CD4-positive, alpha-beta T cell treated with Interleukin-4 for 4 hours (primary cell): ENCODE results near the gene PTPMT1.

Experiments
- DNase-seq: peaks from one replicate; pipeline ENCODE4 v3.0.0-alpha.2; 2020

Gene PTPMT1

DNA sequence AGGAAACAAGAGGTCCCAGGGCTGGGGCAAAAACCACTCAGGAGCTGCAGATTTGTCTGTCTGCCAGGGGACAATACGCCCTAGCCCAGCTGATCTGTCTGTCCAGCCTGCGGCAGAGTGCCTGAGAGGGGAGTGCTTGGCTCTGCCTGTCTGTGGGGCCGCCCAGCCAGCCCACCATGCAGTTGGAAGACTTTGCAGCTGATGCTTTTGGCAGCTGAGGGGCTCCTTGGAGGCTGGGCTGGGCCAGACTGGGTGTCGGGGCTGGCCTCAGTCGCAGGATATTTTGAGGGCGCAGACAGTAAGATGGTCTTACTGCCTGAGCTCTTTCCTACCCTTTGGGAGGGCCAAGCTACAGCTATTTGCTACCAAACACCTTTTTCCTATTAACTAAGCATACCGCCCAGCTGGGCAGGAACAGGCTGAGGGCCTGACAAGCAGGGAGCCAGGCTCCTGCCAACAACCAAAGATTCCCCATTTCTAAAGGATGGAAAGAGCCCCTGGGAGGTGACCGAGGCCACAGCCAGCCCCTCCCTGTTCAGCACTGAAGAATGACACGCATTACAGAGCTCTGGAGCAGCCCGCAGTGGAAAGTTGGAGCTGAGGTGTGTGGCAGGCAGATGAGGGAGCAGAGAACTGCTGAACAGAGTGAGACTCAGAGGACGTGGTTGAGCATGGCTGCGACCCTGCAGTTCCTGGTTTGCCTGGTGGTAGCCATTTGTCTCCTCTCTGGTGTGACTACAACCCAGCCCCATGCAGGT, 20.9 kb downstream of the PTPMT1 start, which contains the start of gene FAM180B:
FAM180B (plus strand) TSS at position 581 of the 758 bp plus-strand sequence; CDS start at position 672, 91 bp downstream.
- no peak for DNase-seq

DNA sequence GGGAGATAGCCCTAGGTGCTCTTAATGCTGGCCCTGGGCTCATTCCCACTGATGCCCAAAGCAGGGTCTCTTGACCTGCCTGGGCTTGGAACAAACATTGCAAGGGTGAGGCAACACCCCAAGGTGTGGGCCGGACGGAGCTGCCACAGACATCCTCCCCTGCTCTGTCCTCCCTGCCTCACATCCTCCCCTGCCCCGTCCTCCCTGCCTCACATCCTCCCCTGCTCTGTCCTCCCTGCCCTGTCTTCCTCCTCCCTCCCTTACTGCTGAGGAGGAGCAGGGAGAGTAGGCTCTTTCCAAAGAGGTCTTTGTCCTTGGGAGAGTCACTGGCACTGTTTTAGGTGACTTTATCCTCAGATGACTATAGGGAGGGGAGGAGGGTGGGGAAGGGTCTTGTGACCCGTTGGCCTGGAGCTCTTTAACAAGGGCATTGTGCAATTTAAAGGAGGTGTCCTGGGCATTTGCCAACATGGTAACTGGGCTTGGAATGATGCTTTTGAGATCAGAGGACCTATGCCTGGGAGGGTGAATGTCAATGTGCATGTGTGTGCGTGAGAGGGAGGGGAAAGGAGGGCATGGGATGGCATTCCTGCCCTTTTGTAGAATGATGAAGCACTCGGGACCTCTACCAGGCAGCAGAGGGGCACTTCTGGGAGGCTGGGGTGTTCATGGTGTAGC, 21.8 kb downstream of the PTPMT1 start:
- no peak for DNase-seq

DNA sequence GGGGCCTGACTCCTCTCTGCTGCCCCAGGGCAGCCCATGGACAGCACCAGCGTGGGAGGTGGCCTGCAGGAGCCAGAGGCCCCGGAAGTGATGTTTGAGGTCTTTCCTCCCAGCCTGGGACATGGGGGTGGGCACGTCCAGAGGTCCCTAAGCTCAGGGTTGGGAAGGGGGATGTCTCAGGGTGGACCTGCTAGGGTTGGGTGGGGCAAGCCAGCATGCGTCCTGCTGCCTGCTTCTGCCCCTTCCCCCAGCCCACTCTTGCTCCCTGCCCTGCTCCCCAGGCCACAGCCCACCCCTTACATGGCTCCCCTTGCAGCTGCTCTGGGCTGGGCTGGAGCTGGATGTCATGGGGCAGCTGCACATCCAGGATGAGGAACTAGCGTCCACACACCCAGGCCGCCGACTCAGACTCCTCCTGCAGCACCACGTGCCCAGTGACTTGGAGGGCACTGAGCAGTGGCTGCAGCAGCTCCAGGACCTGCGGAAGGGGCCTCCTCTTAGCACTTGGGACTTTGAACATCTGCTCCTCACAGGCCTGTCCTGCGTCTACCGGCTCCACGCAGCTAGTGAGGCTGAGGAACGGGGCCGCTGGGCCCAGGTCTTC, 22.4 kb downstream of the PTPMT1 start:
- DNase-seq = peak; percentile 10

DNA sequence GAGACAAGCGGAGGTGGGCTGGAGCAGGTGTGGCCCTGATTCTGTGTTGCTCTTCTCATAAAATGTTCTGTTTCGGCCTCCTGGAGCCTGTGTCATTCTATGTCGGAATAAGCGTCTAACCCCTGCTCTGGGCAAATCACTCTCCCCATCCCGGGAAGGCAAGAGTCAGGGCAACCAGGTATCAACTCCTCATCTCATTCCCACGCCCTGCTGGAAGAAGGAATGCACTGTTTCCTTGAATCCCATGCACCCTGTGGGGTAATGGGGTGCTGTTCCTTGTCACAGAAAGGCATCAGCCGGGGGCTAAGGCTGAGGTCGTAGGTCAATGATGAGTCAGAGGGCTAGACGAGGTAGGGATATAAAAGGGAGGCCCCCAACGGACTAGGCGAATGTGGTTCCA, 23.7 kb downstream of the PTPMT1 start:
- no peak for DNase-seq

DNA sequence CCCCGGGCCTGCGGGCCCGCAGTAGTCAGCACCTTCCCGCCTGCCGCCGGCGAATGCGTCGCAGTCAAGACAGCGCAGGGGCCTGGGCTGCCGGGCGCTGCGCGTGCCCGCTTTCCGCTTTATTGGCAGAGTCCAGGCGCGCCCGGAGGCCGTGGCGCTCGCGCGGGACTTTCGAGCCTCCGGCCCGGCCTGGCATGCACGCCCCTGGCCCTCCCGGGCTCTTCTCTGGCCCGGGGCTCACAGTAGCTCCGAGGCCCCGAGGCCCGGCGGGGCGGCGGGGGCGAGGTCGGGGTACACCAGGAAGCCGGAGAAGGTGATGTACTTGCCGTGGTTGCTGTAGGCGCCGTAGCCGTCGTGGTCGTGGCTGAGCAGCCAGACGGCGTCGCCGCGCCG, 24.2 kb downstream of the PTPMT1 start:
- no peak for DNase-seq

DNA sequence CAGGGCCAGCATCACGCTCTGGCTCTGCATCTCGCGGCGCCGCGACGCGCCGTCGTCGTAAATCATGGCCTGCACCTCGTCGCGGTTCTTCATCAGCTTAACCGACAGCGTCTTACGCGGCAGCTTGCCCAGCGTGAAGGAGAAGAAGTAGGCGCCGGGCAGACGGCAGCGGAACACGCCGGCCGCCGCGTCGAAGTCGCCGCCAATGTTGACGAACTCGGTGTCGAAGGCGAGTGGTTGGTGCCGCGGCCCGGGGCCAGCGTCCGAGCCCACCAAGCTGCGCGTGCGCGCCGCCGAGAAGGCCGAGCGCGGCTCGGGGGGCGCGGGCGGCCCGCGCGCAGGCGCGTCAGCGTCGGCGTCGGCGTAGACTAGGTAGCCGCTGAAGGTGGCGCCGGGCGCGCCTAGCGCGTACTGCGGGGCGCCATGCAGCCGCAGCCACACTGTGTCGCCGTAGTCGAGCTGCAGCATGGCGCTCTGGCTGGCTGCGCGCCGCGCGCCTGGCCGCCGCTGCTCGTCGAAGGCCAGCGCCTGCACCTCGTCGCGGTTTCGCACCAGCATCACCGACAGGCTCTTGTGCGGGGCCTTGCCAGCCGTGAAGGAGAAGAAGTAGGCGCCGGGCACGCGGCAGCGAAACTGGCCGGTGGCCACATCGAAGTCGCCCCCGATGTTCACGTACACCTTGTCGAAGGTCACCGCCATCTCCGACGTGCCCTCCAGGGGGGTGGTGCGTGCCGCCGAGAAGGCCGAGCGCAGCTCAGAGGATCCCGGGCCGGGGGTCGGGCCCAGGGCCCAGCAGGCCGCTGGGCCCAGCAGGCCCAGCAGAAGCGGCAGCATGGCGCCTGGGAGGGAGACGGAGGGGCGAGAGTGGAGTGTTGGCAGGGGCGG, 24.8 kb downstream of the PTPMT1 start:
- no peak for DNase-seq

DNA sequence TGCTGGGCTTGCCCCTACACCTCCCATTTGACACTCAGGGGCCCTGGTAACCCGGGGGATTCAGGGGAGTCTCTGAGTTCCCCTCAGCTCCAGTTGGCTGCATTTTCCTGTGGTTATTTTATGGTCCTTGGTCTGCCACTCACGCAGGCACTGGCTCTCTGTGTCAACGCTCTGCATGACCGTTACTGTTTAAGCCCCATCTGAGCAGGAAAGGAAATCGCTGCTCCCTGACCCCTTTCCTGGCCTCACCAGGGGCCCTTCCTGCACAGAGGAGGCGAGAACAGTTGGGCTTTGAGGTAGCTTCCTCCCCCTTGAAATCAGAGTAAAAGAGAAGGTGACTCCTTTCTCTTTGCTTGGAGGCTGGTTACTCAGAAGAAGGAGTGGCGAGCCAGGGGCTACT, 26.4 kb downstream of the PTPMT1 start:
- no peak for DNase-seq

DNA sequence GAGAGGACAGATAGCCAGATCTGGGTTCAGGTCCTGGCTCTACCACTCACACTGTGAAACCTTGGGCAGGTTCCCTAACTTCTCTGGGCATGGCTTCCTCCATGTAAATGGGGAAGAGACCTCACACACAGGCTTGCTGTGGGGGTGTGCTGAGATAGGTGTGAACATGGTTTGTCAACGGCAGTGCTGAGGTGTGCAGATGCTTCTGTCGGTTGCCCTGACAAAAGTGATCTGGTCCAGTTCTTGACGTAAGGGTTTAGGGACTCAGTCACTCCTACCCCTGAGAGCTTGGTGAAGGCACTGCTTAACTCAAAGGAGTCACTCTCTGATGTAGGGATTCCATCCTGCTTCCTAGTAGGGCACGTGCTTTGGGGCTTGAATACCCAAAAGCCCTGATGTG, 26.9 kb downstream of the PTPMT1 start:
- no peak for DNase-seq

DNA sequence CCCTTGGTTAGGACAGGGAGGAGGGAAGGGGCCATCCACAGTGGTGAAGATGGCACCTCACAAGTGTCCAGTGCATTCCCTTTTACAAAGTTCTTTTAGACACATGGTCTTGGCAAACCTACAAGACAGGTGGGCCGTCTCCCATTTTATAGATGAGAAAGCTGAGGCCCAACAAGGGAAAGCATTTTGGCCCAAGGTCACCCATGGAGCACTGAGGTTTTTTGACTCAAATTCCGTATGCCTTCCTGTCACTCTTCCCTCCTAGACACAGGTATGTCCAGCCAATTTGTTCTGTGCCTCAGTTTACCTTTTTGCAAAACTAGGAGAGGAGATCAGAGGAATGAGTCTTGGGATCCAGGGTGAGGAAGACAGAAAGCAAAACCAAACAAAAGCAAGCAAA, 27.6 kb downstream of the PTPMT1 start:
- DNase-seq = no peak

DNA sequence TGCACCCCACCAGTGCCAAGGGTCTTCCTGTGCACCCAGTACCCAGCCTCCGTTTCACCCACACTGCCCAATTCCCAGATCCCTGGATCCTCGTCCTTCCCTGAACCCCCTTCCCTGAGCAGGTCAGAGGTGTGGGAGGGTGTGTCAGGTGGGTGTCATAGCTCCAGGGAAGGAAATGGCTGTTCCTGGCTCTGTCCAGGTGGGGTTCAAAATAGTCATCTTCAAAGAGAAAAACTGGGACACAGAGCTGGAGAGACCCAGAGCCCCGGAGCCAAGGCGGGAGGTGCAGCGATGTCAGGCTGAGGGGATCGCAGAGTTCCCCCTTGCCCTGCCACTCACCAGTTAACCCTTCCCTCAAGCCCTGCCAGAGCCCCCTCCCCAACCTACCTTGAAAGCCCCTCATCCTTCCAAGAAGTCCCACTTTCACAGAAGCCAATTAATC, 28.1 kb downstream of the PTPMT1 start:
- DNase-seq = no peak

DNA sequence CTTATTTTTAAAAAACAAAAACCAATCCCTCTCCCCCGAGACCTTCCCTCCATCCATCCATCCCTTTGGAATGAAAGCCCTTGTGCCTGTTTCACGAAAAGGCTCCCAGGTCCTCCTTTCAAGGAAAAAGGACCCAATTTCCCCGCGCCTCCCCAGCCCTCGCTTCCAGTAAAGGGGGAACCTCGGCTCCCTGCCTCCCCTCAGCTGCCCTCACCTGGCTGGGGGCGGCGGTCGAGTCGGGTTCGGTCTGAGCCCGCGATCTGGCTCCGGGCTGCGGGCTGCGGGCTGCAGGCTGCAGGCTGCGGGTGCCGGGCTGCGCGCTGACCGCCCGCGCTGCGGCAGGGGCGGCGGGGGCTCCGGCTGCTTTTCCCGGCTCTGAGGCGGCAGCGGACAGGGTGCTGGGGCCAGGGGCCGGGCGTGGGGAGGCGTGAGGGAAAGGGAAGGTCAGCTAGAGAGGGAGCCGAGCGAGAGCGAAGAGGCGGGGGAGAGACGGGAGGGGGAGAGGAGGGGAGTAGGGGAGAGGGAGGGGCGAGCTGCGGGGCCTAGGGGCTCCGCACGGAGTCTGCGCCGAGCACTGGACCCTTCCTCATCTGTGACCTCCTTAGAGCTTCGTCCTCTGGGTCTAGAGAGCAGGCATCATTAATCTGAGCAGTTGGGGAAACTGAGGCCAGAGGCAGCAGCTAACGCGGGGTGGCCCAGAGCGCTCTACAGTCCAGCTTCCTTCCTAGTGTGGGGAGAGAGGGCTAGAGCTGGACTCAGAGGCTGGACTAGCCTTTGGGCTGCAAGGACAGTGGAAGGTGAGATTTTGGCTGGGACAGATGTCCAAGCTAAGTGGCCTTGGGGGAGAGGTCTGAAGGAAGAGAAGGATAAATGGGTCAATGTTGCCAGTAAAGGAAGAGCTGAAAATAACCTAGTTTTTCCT, 28.8 kb downstream of the PTPMT1 start, which contains the start of gene C1QTNF4:
C1QTNF4 (minus strand) TSS at position 478 of the 922 bp plus-strand sequence. CDS start 3,601 bp downstream, outside the sequence.
- no peak for DNase-seq

DNA sequence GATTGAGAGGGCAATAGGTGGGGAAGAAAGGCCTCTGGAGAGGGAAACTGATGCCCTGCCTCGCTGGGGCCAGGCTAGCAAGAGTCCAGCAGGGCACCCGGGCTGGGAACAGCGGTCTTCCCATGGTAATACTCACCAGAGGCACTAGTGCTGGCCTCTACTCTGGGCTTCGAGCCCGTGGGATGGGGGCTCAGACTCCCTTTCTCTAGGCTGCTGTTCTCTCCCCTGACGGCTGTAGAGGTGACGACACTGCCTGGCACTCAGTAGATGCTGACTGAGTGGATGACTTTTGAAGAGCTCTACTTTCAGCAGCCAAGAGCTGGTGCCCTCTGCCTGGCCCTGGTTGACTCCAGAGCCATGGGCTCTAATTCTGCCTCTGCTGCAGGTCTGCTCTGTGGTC, 29.6 kb downstream of the PTPMT1 start:
- no peak for DNase-seq

DNA sequence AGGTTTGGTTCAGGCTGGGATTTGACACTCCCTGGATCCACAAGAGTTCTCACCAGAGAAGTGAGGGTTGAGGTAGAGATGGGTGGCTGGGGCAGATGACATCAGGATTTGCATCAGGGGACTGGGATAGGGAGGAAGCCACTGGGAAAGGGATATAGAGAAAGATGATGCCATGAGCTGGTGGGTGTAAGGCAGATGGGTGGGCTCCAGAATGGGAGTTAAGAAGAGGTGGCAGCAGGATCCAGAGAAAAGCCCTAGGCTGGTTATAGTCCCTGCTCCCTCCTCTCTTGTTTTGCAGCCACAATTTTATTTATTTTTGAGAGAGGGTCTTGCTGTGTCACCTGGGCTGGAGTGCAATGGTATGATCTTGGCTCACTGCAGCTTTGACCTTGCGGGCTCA, 30.6 kb downstream of the PTPMT1 start:
- DNase-seq = no peak

DNA sequence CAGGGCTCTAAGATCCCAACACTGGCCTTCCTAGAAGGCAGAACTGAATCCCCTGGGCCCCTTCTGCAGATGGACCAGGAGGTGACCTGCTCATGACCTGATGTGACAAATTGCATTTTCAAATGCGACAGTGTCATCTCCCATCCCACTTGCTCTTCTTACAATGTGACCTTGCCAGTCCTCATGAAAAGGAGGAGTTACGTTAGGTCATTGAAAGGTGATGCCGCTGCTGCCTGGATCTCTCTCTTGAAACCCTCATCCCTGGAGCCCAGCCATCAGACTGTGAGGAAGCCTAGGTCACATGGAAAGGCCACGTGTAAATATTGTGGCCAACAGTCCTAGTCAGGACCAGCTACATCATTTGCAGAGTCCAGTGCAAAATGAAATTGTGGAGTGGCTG, 34.5 kb downstream of the PTPMT1 start:
- no peak for DNase-seq

DNA sequence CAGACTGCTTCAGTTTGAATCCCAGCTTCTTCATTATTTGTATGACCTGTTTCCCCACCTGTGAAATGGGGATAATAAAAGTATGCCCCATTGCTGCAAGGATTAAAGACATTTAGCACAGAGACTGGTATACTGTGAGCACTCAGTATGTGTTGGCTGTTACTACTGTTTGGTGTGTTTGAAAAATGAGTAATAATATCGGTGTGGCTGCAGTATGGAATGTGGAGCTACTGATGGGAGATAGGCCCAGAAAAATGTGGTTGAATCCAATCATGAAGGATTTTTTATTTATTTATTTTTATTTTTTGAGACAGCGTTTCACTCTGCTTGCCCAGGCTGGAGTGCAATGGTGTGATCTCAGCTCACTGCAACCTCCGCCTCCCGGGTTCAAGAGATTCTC, 37.9 kb downstream of the PTPMT1 start:
- DNase-seq = no peak

DNA sequence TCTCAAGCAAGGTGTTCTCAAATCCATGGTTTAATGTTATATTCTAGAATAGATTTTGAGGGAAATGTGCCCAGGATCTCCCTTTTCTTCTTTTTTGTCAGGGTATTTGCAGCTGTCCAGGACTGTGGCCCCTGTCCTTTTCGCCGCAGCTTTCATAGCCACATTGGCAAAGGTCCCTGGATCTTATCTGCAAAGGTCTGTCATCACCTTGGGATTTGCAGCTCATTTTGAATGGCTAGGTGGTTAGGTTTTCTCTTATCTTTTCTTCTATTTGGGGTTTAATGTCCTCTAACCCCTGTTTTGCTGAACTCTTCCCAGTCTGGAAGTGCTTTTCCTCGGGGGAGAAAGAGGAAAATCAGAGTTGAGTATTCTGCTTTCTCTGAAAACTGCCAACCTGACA, 40.5 kb downstream of the PTPMT1 start:
- no peak for DNase-seq

DNA sequence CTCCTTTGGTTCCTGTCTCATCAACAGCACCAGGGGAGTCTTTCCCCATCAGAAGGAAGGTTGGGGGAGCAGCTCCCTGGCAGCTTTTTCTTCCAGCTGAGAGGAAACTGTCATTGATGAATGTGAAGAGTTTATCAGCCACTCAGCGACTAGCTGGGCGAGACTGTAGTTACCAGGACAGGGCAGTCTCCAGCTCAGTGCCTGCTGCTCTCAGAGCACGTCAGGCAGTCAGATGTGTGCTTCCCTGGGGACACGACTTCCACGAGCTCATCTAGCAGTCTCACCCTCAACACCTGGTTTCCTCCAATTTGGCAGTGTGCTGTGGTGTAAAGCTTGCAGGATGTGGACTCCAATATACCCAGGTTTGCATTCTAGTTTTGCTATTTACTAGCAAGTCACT, 41.3 kb downstream of the PTPMT1 start:
- no peak for DNase-seq

DNA sequence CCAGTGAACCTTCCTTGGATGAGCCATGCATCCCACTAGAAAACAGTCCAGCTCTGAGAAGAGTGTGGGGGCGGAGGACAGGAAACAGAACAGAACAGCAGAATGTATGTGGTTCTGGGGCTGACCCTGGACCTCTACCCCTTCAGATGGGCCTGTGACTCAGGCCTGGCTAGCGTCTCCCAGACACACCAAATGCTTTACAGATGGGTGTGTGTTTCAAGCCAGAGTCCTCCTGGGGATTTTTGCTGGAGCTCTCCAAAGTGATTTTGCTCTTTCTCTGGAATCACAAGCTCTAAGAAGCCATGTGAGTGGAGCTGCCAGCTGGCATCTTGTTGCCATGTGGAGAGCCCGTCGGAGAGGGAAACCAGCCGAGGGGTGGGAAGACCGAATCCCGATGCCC, 42.0 kb downstream of the PTPMT1 start:
- no peak for DNase-seq

DNA sequence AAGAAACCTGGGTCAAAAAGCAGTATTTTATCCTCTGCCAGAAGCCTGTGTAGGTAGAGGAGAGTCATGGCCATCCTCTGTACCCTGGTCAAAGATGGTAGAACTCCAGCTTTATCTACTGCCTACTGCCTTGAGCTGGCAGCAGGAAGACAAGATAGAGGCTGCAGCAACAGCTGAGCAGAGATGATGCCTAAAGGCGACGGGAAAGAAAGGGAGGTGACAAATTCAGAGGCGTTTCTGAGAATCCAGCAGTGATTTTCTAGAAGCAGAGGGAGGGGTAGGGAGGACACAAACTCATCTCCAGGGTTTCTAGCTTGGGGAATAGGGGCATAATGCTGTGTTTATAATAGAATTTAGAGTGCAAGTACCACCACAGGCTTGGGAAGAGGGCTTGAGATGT, 44.3 kb downstream of the PTPMT1 start:
- DNase-seq = no peak

DNA sequence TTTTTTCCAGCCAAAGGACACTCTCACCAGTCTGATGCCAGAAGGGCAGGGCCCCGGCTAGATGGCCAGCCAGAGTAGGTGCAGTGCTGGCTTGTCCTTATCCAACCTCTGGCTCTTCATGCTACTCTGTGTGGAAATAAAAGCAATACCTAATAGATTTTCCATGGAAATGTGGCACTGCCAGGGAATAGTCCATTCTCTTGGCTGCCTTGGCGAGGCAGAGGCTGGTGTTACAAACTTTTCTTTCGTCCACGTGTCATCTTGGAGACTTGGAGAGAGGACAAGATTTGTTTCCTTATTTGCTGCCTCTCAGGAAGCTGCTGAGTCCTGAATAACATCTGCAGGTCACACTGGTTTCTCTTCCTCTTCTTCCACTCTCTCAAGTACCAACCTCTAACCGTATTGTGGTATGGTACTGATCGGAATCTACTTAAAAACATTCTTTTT, 46.0 kb downstream of the PTPMT1 start:
- DNase-seq = no peak

DNA sequence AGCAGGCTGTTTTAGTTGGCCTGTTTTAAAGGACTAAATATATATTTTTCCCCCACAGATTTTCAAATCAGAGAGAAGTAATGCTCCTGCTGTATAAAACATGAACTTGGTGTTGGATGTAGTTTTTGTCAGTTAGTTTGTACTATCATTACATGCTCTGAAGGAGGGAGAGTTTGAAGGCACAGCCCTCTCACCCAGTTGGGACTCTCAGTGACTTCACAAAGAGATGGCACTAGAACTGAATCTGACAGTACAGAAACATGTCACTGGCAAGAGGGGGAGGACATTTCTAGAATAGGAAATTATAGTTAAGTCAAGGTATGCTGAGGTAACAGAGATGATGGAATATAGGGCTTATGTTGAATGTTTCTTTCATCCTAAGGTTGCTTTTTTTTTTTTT, 49.9 kb downstream of the PTPMT1 start:
- DNase-seq = no peak
